Stimulated activated CD4-positive, alpha-beta T cell treated with anti-CD3 and anti-CD28 coated beads, TNF-alpha, amount 100 ng/mL, for 24 hours (primary cell): Measurements from ENCODE around the gene TBXT.
A peak's percentile ranks its signal among the peaks of the same experiment; 100 is the strongest.
"Not testable (repeated sequence)": the region's sequence is repeated elsewhere in the genome, so short reads cannot be mapped to it uniquely, and the experiment has no call there.

ENCODE experiments used
- DNase-seq, 3 experiments: peaks; one replicate each; pipeline ENCODE4 v3.0.0-alpha.2; 2020; ENCODE audit warnings: low read depth in 3 of 3

TBXT gene

DNA sequence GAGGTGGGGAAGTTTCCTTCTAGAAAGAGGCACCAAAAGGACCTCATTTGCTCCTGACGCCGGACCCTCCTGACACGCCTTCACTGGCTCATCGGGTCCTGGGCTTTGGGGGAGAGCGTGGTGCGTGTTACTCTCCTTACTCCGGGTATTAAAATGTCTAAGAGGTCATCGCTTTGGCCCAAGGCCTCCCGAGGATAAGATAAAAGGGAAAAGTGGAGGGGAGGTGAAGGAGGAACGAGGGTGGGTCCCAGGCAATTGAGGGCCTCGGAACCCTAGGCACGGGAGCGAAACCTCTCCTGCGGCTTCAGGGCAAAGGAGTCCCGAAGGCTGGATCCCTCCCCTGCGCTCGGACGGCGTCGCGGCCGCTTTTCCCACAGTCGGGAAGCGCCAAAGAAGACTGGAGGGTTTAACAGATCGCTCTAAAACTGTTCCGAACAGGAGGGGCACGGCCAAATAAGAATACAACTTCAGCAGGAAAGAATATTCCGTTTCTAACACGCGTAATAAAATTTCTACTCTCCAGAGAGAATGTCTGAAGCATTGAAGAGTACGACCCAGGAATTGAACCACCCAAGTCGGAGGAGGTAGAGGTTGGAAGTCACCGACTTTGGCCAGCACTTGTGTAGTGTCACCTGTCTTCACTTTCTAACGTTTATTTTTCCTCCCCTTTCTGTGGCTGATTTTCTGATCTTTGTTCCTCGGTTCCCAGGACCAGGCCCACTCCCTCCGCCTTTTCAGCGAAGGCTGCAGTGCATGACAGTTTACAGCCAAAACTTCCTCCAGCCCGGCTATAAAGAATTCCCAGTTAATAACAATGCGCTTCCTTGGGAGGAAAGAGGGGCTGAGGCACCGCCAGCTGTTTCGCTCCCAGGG, 2.1 kb upstream of the TBXT start:
- DNase-seq = no peak

- DNase-seq = no peak
These were observed 1.2 kb upstream of the TBXT start for GRCh38 chr6:166168616-166169548.

GRCh38 chr6:166167258-166167731, 356 bp downstream of the TBXT start:
- no peak for DNase-seq

GRCh38 chr6:166166314-166167257, 1.1 kb downstream of the TBXT start:
- DNase-seq = no peak

- no peak for DNase-seq
These were observed 1.9 kb downstream of the TBXT start for GRCh38 chr6:166165558-166166313.

DNA sequence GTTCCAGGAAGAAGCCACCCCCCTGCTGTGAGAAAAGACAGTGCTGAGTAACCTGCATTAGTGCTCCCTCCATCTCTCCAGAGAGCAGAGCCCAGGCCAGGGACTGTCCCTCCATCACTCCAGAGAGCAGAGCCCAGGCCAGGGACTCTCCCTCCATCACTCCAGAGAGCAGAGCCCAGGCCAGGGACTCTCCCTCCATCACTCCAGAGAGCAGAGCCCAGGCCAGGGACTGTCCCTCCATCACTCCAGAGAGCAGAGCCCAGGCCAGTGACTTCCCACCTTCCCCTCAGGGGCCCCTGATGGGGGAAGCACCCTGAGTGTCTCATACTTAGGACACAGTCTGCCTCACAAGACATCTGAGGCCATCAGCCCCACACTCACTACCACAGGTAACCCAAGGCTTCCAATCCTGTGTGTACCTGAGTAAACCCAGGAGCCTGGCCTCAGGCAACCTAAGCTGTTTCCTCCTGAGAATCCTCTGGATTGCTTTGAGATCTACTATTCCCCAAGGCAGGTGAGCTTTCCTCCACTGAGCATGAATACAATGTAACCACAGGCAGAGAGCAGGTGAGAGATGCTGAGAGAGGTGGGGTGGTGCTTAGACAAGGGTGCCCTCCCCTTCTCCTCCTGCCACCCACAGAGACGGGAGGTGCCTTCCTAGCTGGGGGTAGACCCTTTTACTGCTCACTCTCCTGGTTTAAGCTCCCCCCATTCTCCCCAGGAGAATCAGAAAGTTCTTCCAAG, 4.9 kb downstream of the TBXT start:
- peak in 1 of 3 experiments; percentile 50 for DNase-seq

- DNase-seq = no peak
These were observed 9.6 kb downstream of the TBXT start for GRCh38 chr6:166157930-166158617.

DNA sequence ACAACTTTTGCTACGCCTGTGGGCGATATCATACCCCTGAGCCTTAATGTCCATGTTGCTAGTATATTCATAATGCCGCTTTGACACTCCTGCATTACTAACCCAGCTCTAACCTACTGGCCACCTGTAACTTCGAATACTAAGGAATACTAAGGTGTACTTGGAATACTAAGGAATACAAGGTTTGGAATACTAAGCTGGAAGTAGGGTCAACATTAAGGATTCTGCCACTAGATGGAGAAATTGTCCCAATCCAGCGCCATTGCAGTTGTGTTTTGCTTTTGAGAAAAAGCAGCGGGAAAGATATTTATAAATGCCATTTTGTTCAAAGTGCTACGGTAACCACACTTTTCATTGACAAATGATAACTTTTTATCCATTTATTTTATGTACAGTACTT, 10.7 kb downstream of the TBXT start:
- DNase-seq = no peak

DNA sequence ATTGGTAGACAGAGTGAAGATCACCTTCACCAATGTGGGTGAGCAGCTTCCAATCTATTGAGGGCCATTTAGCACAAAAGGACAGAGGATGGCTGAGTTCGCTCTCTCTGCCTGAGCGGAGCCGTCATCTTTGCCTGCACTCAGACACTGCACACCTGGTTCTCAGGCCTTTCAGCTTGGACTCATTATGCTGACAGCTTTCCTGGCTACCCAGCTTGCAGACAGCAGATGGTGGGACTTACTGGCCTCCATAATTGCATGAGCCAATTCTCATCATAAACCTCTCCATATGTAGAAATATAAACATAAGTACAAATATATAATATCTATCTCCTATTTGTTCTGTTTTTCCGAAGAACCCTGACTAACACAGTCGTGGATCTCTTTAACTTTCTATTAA, 13.7 kb downstream of the TBXT start:
- DNase-seq = no peak

DNA sequence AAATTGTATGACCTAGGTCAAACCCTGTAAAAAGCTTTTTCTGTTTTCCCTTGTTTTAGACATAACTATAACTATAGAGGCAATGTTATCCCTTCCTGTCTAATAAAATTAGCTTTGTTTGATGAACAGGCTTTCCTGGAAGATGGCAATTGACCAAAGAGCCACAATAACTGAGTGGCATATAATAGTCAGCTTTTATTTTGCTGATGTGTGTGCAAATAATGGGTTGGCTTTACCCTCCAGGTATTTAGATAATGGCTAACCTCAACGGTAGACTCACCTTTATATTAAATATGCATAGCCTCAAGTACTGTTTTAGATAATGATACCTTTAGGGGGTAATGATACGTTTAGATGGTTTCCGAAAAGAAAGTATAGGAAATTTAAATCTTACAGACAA, 15.0 kb downstream of the TBXT start:
- no peak for DNase-seq

DNA sequence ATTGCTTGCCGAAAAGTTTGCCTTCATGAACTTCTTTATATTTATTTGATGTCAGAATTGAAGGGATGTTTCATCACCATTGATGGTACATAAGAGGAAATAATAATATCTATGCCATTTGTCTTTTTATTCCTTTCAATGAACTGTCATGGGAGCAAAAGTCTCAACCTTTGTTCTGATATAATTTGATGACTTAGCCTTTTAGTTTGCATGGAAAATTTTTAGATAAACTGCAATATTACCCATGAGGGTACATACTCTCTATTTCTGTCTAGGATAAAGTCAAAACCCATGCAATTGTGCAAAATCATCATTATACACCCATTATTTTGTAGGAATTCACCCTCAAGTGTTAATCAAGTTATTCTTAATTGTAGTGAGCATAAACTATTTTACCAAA, 15.9 kb downstream of the TBXT start:
- DNase-seq = no peak

GRCh38 chr6:166145751-166146150, 21.9 kb downstream of the TBXT start:
- DNase-seq = no peak

- DNase-seq = no peak
These were observed 24.6 kb downstream of the TBXT start for GRCh38 chr6:166143011-166143410.

DNA sequence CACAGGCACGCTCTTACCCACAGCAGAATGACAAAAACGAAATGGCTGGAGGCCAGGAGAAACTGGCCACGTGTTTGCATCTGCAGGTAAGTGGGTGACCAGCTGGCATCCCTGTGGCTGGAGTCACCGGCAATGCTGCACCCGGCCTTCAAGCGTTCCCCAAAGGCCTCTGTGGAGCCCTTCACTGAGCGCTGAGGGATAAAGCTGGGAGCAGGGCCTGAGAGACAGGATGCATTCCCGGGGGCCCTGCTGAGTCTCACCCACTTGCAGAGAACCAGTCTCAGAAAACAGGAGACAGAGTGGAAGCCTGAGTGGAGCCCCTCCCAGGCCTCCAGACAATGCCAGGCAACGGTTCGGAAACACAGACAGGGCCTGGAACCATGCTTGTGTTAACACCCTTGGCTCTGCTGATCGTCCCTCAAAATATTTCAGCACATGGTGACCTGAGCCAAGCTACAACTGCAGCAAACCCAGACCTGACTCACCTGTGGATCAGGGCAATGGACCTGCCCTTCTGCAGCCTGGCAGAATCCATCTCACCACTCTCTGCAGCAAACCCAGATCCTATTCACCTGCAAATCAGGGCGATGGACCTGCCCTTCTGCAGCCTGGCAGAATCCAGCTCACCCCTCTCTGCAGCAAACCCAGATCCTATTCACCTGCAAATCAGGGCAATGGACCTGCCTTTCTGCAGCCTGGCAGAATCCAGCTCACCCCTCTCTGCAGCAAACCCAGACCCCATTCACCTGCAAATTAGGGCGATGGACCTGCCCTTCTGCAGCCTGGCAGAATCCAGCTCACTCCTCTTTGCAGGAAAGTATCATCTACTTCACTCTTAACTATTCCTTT, 39.8 kb downstream of the TBXT start:
- no peak for DNase-seq

DNA sequence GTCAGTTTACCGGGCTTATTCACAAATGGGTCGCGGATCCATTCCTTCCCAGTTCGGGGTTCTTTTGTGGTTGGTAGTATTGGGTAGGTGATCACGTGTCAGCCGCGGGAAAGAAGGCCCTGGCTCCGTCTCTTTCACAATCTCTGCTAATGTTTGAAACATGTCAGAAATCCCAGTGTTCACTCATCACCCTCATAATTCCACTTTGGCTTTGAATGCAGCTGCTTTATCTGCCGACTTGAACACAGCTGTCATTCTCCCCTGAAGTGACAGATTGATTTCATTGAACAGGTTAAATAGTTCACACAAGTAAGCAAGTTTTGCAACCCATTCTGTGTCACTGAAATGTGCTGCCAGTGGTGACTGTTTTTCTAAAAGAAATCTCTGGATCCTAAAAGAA, 44.5 kb downstream of the TBXT start:
- not testable (repeated sequence) for DNase-seq

GRCh38 chr6:166121726-166122125, 45.9 kb downstream of the TBXT start:
- DNase-seq = no peak

GRCh38 chr6:166119116-166119911, 48.3 kb downstream of the TBXT start:
- DNase-seq = no peak

DNA sequence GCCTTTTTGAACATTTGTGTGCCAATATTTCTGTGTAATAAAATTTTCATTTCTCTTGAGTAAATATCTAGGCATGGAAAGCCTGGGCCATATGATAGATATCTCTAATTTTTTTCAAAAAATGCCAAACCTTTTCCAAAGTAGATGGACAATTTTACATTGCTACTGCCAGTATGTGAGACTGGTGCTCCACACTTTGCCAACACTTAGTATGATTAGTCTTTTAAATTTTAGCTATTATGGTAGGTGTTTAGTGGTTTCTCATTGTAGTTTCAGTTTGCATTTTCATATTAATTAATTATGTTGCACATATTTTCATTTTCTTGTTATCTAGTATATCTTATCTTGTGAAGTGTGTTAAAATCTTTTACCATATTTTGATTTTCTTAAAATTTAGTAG, 52.0 kb downstream of the TBXT start:
- DNase-seq = no peak
